Chondrocyte (in vitro differentiated cells): ENCODE results near the gene SND1. TPM values are rescaled to one million over a fixed set of nuclear protein-coding genes. Genes with fewer than 3 reads are reported as not detected.

Experiments used
- DNase-seq: peaks from one replicate; pipeline ENCODE4 v3.0.0; 2021; ENCODE audit warnings: mixed read lengths, low spot score
- H3K27ac Mint-ChIP-seq: one replicate; pipeline ENCODE4 v1.8.0; 2021; ENCODE audit warnings: mild to moderate bottlenecking, moderate library complexity, mixed read lengths; ENCODE audit not compliant: unreplicated experiment
- H3K27me3 Mint-ChIP-seq: 2 replicates; pipeline ENCODE4 v1.8.0; 2021; ENCODE audit warnings: low read depth, mixed read lengths
- H3K36me3 Mint-ChIP-seq: 2 replicates; pipeline ENCODE4 v1.8.0; 2021; ENCODE audit warnings: low read depth, mixed read lengths
- H3K4me1 Mint-ChIP-seq: 2 replicates; pipeline ENCODE4 v1.8.0; 2021; ENCODE audit warnings: low read depth, mild to moderate bottlenecking, mixed read lengths
- H3K4me3 Mint-ChIP-seq: one replicate; pipeline ENCODE4 v1.8.0; 2021; ENCODE audit warnings: mild to moderate bottlenecking, moderate library complexity, mixed read lengths; ENCODE audit not compliant: unreplicated experiment
- H3K9me3 Mint-ChIP-seq: 2 replicates; pipeline ENCODE4 v1.8.0; 2021; ENCODE audit warnings: low read depth, mixed read lengths
- total RNA-seq: library from RNA; stranded (reverse); gene quantifications from 3 replicates; pipeline ENCODE4 v1.2.1, GENCODE V29; 2021
- TF ChIP-seq, protein P1 (sequence below): fragments of 200-600 bp; sonication (generic); IDR thresholded peaks from 2 replicates; pipeline ENCODE4 v1.5.0; 2021; ENCODE audit warnings: antibody characterized with exemption, mild to moderate bottlenecking, moderate library complexity

The SND1 gene
- total RNA-seq, 1 donor from 2014 or later = 229 TPM

DNA sequence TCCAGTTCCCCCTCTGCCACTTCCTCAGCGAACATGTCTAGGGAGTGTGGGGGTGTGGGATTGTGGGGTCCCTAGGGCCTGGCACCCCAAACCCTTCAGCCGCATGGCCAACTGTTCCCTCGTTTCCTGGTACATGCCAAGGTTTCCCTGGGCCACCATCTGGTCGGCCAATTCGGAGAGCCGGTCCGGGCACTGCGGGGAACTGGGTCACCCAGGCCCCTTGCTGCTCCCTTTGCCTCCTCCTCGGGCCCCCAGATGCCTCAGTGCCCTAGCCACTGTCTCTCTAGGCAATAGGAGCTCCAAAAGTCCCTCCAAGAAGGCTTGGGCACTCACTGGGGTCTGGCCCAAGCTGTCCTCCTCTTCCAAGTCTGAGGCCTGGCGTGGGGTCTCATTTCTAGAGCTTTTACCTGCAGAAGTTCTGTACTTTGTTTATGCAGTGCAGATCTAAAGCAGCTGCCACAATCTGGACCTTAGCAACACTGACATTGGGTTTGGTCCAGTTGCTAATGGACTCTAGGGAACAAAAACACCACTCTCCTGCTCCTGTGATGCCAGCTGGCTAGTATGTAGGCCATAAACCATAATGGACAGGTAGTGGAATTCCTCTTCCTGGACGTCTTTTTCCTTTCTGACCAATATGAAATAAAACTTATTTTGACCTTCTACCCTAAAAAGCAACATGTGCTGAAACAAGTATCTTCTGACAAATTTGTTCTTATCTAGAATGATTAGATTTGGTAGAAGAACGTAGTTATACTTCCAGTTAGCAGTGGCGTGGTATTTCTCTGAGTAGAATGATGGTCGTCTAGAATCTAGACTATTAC lies 206.3 kb downstream of the SND1 start:
- Mint-ChIP-seq H3K36me3 (no peaks in the 10 kb centered on the region), H3K9me3 (no peaks in the 10 kb centered on the region), H3K4me1 (peaks cover 8% of the 10 kb centered on the region), H3K27me3 (no peaks in the 10 kb centered on the region), H3K4me3 (no peak overlapping the region), H3K27ac (no peak overlapping the region)
- DNase-seq = no peak
- TF ChIP-seq, protein P1, sequence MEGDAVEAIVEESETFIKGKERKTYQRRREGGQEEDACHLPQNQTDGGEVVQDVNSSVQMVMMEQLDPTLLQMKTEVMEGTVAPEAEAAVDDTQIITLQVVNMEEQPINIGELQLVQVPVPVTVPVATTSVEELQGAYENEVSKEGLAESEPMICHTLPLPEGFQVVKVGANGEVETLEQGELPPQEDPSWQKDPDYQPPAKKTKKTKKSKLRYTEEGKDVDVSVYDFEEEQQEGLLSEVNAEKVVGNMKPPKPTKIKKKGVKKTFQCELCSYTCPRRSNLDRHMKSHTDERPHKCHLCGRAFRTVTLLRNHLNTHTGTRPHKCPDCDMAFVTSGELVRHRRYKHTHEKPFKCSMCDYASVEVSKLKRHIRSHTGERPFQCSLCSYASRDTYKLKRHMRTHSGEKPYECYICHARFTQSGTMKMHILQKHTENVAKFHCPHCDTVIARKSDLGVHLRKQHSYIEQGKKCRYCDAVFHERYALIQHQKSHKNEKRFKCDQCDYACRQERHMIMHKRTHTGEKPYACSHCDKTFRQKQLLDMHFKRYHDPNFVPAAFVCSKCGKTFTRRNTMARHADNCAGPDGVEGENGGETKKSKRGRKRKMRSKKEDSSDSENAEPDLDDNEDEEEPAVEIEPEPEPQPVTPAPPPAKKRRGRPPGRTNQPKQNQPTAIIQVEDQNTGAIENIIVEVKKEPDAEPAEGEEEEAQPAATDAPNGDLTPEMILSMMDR = no peak

DNA sequence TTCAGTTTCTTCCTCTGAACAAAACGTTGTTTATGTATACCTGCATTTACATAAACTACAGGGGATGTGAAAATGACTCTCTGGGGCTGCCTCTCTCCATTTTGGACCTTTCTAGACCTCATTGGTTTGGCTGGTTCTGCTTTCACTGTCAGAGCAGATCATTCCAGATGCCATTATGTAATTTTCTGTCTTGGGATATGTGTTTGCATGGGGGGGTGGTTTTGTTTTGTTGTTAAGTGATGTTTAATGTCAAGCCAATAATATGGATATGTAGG lies 206.9 kb downstream of the SND1 start:
- no peaks in the 10 kb centered on the region for H3K27me3 Mint-ChIP-seq
- no peaks in the 10 kb centered on the region for H3K9me3 Mint-ChIP-seq
- no peaks in the 10 kb centered on the region for H3K36me3 Mint-ChIP-seq
- H3K27ac Mint-ChIP-seq = no peak overlapping the region
- TF ChIP-seq, protein P1 = no peak
- H3K4me3 Mint-ChIP-seq = no peak overlapping the region
- DNase-seq = no peak
- H3K4me1 Mint-ChIP-seq = peaks cover 8% of the 10 kb centered on the region

DNA sequence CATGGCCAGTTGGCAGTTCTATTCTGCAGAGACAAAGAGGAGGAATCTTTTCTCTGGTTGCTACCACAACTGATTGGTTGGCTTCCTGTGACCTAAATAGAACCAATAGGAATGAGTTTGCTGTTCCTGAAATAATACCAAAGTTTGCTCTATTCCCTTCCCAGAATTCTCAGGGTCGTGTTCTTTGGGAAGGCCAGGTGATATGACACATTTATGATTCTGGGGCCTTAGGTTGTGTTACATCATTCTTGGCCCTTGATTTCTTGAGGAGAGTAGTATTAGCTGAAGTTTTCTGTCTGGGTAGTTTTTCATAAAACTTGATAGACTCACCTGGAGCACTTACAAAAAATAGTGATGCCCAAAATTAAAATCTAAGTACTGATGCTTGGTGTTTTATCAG lies 207.3 kb downstream of the SND1 start:
- DNase-seq = no peak
- TF ChIP-seq, protein P1 = no peak
- Mint-ChIP-seq H3K36me3 (no peaks in the 10 kb centered on the region), H3K4me1 (peaks cover 10% of the 10 kb centered on the region), H3K9me3 (no peaks in the 10 kb centered on the region), H3K27me3 (no peaks in the 10 kb centered on the region), H3K4me3 (no peak overlapping the region), H3K27ac (no peak overlapping the region)

DNA sequence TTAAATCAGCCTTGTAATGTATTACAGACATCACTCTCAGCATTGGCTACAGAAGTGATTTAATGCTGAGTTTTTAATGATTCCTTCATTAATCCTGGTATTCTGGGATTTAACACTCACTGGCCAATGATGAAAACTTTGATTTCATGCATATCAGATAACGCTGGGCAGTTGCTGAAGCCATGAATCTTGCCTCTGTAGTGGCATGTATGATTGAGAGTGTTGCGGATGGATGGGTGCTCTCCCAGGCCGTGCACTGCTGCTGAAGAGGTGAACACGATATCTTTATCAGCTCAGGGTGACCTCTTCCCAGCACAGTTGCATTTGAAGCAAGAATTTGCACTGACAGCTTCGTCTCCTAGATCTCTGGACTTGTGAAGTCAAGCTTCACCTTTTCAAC lies 210.5 kb downstream of the SND1 start:
- TF ChIP-seq, protein P1 = no peak
- peaks cover 25% of the 10 kb centered on the region for H3K4me1 Mint-ChIP-seq
- no peaks in the 10 kb centered on the region for H3K36me3 Mint-ChIP-seq
- no peak for DNase-seq
- H3K9me3 Mint-ChIP-seq = no peaks in the 10 kb centered on the region
- no peak overlapping the region for H3K27ac Mint-ChIP-seq
- no peak overlapping the region for H3K4me3 Mint-ChIP-seq
- H3K27me3 Mint-ChIP-seq = no peaks in the 10 kb centered on the region

DNA sequence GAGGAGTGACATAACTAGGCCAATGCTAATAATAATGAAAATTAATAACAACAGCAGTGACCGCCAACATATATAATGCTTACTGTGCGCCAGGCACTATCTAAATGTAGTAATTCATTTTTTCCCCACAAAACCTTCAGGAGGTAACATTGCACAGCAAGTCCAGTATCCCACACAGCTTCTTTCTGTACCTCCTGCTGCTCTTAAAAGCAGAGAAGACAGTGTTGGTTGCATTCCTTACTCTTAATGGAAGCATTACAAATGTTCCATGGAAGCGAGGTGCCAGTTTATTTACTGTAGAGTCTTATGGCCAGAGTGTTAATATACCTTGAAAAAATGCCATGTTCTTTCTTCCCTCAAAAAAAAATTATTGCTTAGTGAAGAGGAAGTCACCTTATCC lies 211.1 kb downstream of the SND1 start:
- no peak for DNase-seq
- TF ChIP-seq, protein P1 = no peak
- Mint-ChIP-seq H3K4me3 (no peak overlapping the region), H3K36me3 (no peaks in the 10 kb centered on the region), H3K9me3 (no peaks in the 10 kb centered on the region), H3K27me3 (no peaks in the 10 kb centered on the region), H3K4me1 (peaks cover 31% of the 10 kb centered on the region), H3K27ac (no peak overlapping the region)
